ENCODE data around the gene MRPS6.

MRPS6 gene

GRCh38 chr21:34186109-34186719, 112.8 kb downstream of the MRPS6 start:
- H4K91ac ChIP-seq (ENCODE audit: low read length) = no peak overlapping the region
- WGBS = 87% methylated on average over 12 of the region's 12 CpGs

GRCh38 chr21:34187935-34188334, 114.6 kb downstream of the MRPS6 start:
- Histone ChIP-seq H4K91ac (ENCODE audit: low read length) (no peak overlapping the region), H4K8ac (ENCODE audit: low read length) (no peak overlapping the region), H2BK120ac (ENCODE audit: low read depth, low read length) (no peak overlapping the region), H3K14ac (ENCODE audit: low read length in 2 of 2) (no peak overlapping the region), H3K27ac (ENCODE audit: low read length, poor library complexity, severe bottlenecking) (no peak overlapping the region), H3K18ac (ENCODE audit: low read depth in 1 of 2, low read length in 2 of 2) (no peak overlapping the region), H3K79me1 (replicated peaks; ENCODE audit: low read length, poor library complexity, severe bottlenecking) (peaks cover 7% of the 10 kb centered on the region), H2BK12ac (ENCODE audit: low read length in 2 of 2) (peak overlapping the region in 1 of 2 experiments; percentile 24), H3K4me1 (ENCODE audit: control insufficient read depth, insufficient read depth, low read depth, low read length) (no peaks in the 10 kb centered on the region), H3K4ac (ENCODE audit: low read depth in 1 of 2, low read length in 2 of 2) (no peak overlapping the region), H3K9ac (ENCODE audit: low read length) (no peak overlapping the region), H2BK5ac (ENCODE audit: low read depth, low read length, poor library complexity, severe bottlenecking) (no peak overlapping the region), H2AK5ac (ENCODE audit: low read length, severe bottlenecking) (no peak overlapping the region), H3K27me3 (ENCODE audit: control insufficient read depth in 1 of 2, insufficient read depth in 1 of 2, low read length in 2 of 2) (peaks cover 0 to 4% of the 10 kb centered on the region in 2 experiments), H2BK15ac (ENCODE audit: low read depth, poor library complexity, severe bottlenecking) (no peak overlapping the region), H3K4me3 (ENCODE audit: insufficient read depth in 1 of 2, low read depth in 1 of 2, low read length in 2 of 2) (peak overlapping the region in 1 of 2 experiments; percentile 21), H2AFZ (ENCODE audit: low read depth, low read length) (no peak overlapping the region), H3K9me3 (ENCODE audit: control insufficient read depth, low read length) (no peaks in the 10 kb centered on the region), H3K36me3 (ENCODE audit: control insufficient read depth in 1 of 2, insufficient read depth in 2 of 2, low read depth in 1 of 2, low read length in 2 of 2) (peaks cover 7 to 32% of the 10 kb centered on the region in 2 experiments), H3K4me2 (ENCODE audit: low read length, poor library complexity, severe bottlenecking) (no peak overlapping the region), H3K23ac (ENCODE audit: low read length in 2 of 2) (no peak overlapping the region)
- WGBS = 93% methylated on average over 4 of the region's 6 CpGs
- DNase-seq = no peak

More at GRCh38 chr21:34186109-34186719, 112.8 kb downstream of the MRPS6 start:
- Histone ChIP-seq H3K4me2 (ENCODE audit: low read length, poor library complexity, severe bottlenecking) (no peak overlapping the region), H2AFZ (ENCODE audit: low read depth, low read length) (no peak overlapping the region), H3K18ac (ENCODE audit: low read depth in 1 of 2, low read length in 2 of 2) (no peak overlapping the region), H2BK15ac (ENCODE audit: low read depth, poor library complexity, severe bottlenecking) (no peak overlapping the region), H3K79me1 (replicated peaks; ENCODE audit: low read length, poor library complexity, severe bottlenecking) (peaks cover 6% of the 10 kb centered on the region), H2BK12ac (ENCODE audit: low read length in 2 of 2) (peak overlapping the region in 1 of 2 experiments; percentile 24), H4K8ac (ENCODE audit: low read length) (no peak overlapping the region), H3K4me1 (ENCODE audit: control insufficient read depth, insufficient read depth, low read depth, low read length) (no peaks in the 10 kb centered on the region), H3K27ac (ENCODE audit: low read length, poor library complexity, severe bottlenecking) (no peak overlapping the region), H3K4me3 (ENCODE audit: insufficient read depth in 1 of 2, low read depth in 1 of 2, low read length in 2 of 2) (no peak overlapping the region), H2BK120ac (ENCODE audit: low read depth, low read length) (no peak overlapping the region), H3K36me3 (ENCODE audit: control insufficient read depth in 1 of 2, insufficient read depth in 2 of 2, low read depth in 1 of 2, low read length in 2 of 2) (peaks cover 7 to 29% of the 10 kb centered on the region in 2 experiments), H2BK5ac (ENCODE audit: low read depth, low read length, poor library complexity, severe bottlenecking) (no peak overlapping the region), H3K23ac (ENCODE audit: low read length in 2 of 2) (peak overlapping the region in 1 of 2 experiments; percentile 49), H3K9me3 (ENCODE audit: control insufficient read depth, low read length) (no peaks in the 10 kb centered on the region), H2AK5ac (ENCODE audit: low read length, severe bottlenecking) (no peak overlapping the region), H3K27me3 (ENCODE audit: control insufficient read depth in 1 of 2, insufficient read depth in 1 of 2, low read length in 2 of 2) (peaks cover 0 to 3% of the 10 kb centered on the region in 2 experiments), H3K9ac (ENCODE audit: low read length) (no peak overlapping the region), H3K14ac (ENCODE audit: low read length in 2 of 2) (peak overlapping the region in 1 of 2 experiments; percentile 26), H3K4ac (ENCODE audit: low read depth in 1 of 2, low read length in 2 of 2) (no peak overlapping the region)
- DNase-seq = no peak

- H3K9ac ChIP-seq (ENCODE audit: low read length) = no peak overlapping the region
Observed at GRCh38 chr21:34189506-34189905, 116.1 kb downstream of the MRPS6 start.

GRCh38 chr21:34190576-34191321, 117.4 kb downstream of the MRPS6 start:
- H4K91ac ChIP-seq (ENCODE audit: low read length) = no peak overlapping the region
- H3K4me2 ChIP-seq (ENCODE audit: low read length, poor library complexity, severe bottlenecking) = no peak overlapping the region
- no peak overlapping the region for H2BK5ac ChIP-seq (ENCODE audit: low read depth, low read length, poor library complexity, severe bottlenecking)
- H3K27ac ChIP-seq (ENCODE audit: low read length, poor library complexity, severe bottlenecking) = no peak overlapping the region
- DNase-seq = peak; percentile 34
- no peaks in the 10 kb centered on the region for H3K4me1 ChIP-seq (ENCODE audit: control insufficient read depth, insufficient read depth, low read depth, low read length)
- H2BK15ac ChIP-seq (ENCODE audit: low read depth, poor library complexity, severe bottlenecking) = no peak overlapping the region
- H3K23ac ChIP-seq (ENCODE audit: low read length in 2 of 2) = no peak overlapping the region
- no peak overlapping the region for H3K18ac ChIP-seq (ENCODE audit: low read depth in 1 of 2, low read length in 2 of 2)
- H3K9ac ChIP-seq (ENCODE audit: low read length) = no peak overlapping the region
- peaks cover 0 to 4% of the 10 kb centered on the region in 2 experiments for H3K27me3 ChIP-seq (ENCODE audit: control insufficient read depth in 1 of 2, insufficient read depth in 1 of 2, low read length in 2 of 2)
- H2BK12ac ChIP-seq (ENCODE audit: low read length in 2 of 2) = no peak overlapping the region
- H3K9me3 ChIP-seq (ENCODE audit: control insufficient read depth, low read length) = no peaks in the 10 kb centered on the region
- 62% methylated on average over 5 of the region's 7 CpGs for WGBS
- H4K8ac ChIP-seq (ENCODE audit: low read length) = no peak overlapping the region
- no peak overlapping the region for H2BK120ac ChIP-seq (ENCODE audit: low read depth, low read length)
- peaks cover 9% of the 10 kb centered on the region for H3K79me1 ChIP-seq (replicated peaks; ENCODE audit: low read length, poor library complexity, severe bottlenecking)
- no peak overlapping the region for H2AFZ ChIP-seq (ENCODE audit: low read depth, low read length)
- peaks cover 4 to 34% of the 10 kb centered on the region in 2 experiments for H3K36me3 ChIP-seq (ENCODE audit: control insufficient read depth in 1 of 2, insufficient read depth in 2 of 2, low read depth in 1 of 2, low read length in 2 of 2)
- H3K4ac ChIP-seq (ENCODE audit: low read depth in 1 of 2, low read length in 2 of 2) = no peak overlapping the region
- H3K4me3 ChIP-seq (ENCODE audit: insufficient read depth in 1 of 2, low read depth in 1 of 2, low read length in 2 of 2) = no peak overlapping the region
- no peak overlapping the region for H2AK5ac ChIP-seq (ENCODE audit: low read length, severe bottlenecking)
- H3K14ac ChIP-seq (ENCODE audit: low read length in 2 of 2) = no peak overlapping the region

More at GRCh38 chr21:34189506-34189905, 116.1 kb downstream of the MRPS6 start:
- Histone ChIP-seq H2AFZ (ENCODE audit: low read depth, low read length) (no peak overlapping the region), H3K4me2 (ENCODE audit: low read length, poor library complexity, severe bottlenecking) (no peak overlapping the region), H3K4me3 (ENCODE audit: insufficient read depth in 1 of 2, low read depth in 1 of 2, low read length in 2 of 2) (no peak overlapping the region), H3K36me3 (ENCODE audit: control insufficient read depth in 1 of 2, insufficient read depth in 2 of 2, low read depth in 1 of 2, low read length in 2 of 2) (peaks cover 7 to 34% of the 10 kb centered on the region in 2 experiments), H3K23ac (ENCODE audit: low read length in 2 of 2) (no peak overlapping the region), H2BK5ac (ENCODE audit: low read depth, low read length, poor library complexity, severe bottlenecking) (no peak overlapping the region), H4K8ac (ENCODE audit: low read length) (no peak overlapping the region), H2BK120ac (ENCODE audit: low read depth, low read length) (no peak overlapping the region), H2AK5ac (ENCODE audit: low read length, severe bottlenecking) (no peak overlapping the region), H3K27ac (ENCODE audit: low read length, poor library complexity, severe bottlenecking) (no peak overlapping the region), H3K14ac (ENCODE audit: low read length in 2 of 2) (no peak overlapping the region), H2BK15ac (ENCODE audit: low read depth, poor library complexity, severe bottlenecking) (no peak overlapping the region), H3K4me1 (ENCODE audit: control insufficient read depth, insufficient read depth, low read depth, low read length) (no peaks in the 10 kb centered on the region), H3K9me3 (ENCODE audit: control insufficient read depth, low read length) (no peaks in the 10 kb centered on the region), H4K91ac (ENCODE audit: low read length) (no peak overlapping the region), H3K27me3 (ENCODE audit: control insufficient read depth in 1 of 2, insufficient read depth in 1 of 2, low read length in 2 of 2) (peaks cover 0 to 4% of the 10 kb centered on the region in 2 experiments), H3K18ac (ENCODE audit: low read depth in 1 of 2, low read length in 2 of 2) (no peak overlapping the region), H3K79me1 (replicated peaks; ENCODE audit: low read length, poor library complexity, severe bottlenecking) (peaks cover 9% of the 10 kb centered on the region), H2BK12ac (ENCODE audit: low read length in 2 of 2) (no peak overlapping the region), H3K4ac (ENCODE audit: low read depth in 1 of 2, low read length in 2 of 2) (no peak overlapping the region)
- no peak for DNase-seq
- 86% methylated on average over 1 of the region's 3 CpGs for WGBS

Measured in mesenchymal stem cell (in vitro differentiated cells and primary cell).